IMR-90 (cell line): ENCODE results near the gene RAB36. TPM values are rescaled to one million over a fixed set of nuclear protein-coding genes. Genes with fewer than 3 reads are reported as not detected.

Source experiments
- ATAC-seq: fragments of 200-7000 bp; cut with Tn5 transposase; 2 replicates; pipeline ENCODE4 v1.9.1; 2020; ENCODE audit warnings: low read depth, mild to moderate bottlenecking, moderate library complexity
- BruUV-seq: library from RNA; stranded (reverse); fragments of 400-500 nt; replicated peaks from 2 replicates; lab custom pipeline; 2021; lab: Mats Ljungman, UMichigan
- CTCF ChIA-PET: fragments of 300-600 bp; formaldehyde crosslinking; extraction: SDS; loops from one replicate; lab custom pipeline; 2021; ENCODE audit warnings: antibody characterized with exemption; lab: Yijun Ruan, JAX
- POLR2A ChIA-PET: fragments of 300-600 bp; sonication (Branson Sonifier 250); formaldehyde crosslinking; loops from one replicate; lab custom pipeline; 2022; ENCODE audit warnings: antibody characterized with exemption; ENCODE audit not compliant: unreplicated experiment; lab: Charles Lee
- DNase-seq: peaks from one replicate; pipeline ENCODE4 v3.0.0; 2013
- H2AFZ ChIP-seq: replicated peaks from 2 replicates; pipeline ENCODE3; 2013; ENCODE audit warnings: low read length, mild to moderate bottlenecking; ENCODE audit not compliant: poor library complexity
- H2AK5ac ChIP-seq: 2 replicates; pipeline ENCODE4 v1.6.1; 2013; ENCODE audit warnings: low read depth, low read length, inconsistent platforms
- H2AK9ac ChIP-seq: replicated peaks from 2 replicates; pipeline ENCODE3; 2013; ENCODE audit warnings: mild to moderate bottlenecking, low read depth, low read length, moderate library complexity; ENCODE audit not compliant: poor library complexity
- H2BK120ac ChIP-seq: 2 replicates; pipeline ENCODE4 v1.6.1; 2013; ENCODE audit warnings: low read depth, low read length, inconsistent platforms
- H2BK15ac ChIP-seq: 3 replicates; pipeline ENCODE4 v1.6.1; 2013; ENCODE audit warnings: low read depth, low read length, inconsistent platforms
- H2BK20ac ChIP-seq: 2 replicates; pipeline ENCODE4 v1.6.1; 2013; ENCODE audit warnings: low read depth, mild to moderate bottlenecking, inconsistent platforms, low read length, moderate library complexity
- H2BK5ac ChIP-seq: 2 replicates; pipeline ENCODE4 v1.6.1; 2013; ENCODE audit warnings: mild to moderate bottlenecking, low read depth, low read length, inconsistent platforms; ENCODE audit not compliant: poor library complexity, severe bottlenecking
- H3K14ac ChIP-seq: replicated peaks from 2 replicates; pipeline ENCODE4 v1.6.1; 2013; ENCODE audit warnings: low read depth, low read length, inconsistent platforms
- H3K18ac ChIP-seq: 2 replicates; pipeline ENCODE4 v1.6.1; 2013; ENCODE audit warnings: low read depth, low read length, control low read depth
- H3K23ac ChIP-seq: 2 replicates; pipeline ENCODE4 v1.6.1; 2013; ENCODE audit warnings: low read depth, low read length, inconsistent platforms
- H3K27ac ChIP-seq: 2 replicates; pipeline ENCODE4 v1.5.1; 2013; ENCODE audit warnings: mild to moderate bottlenecking, control low read depth, low read length; ENCODE audit not compliant: insufficient read depth
- H3K27me3 ChIP-seq: 2 replicates; pipeline ENCODE4 v1.6.1; 2013; ENCODE audit warnings: low read length; ENCODE audit not compliant: control insufficient read depth, insufficient read depth
- H3K36me3 ChIP-seq: 2 replicates; pipeline ENCODE4 v1.6.1; 2013; ENCODE audit warnings: low read length, mixed read lengths; ENCODE audit not compliant: control insufficient read depth, insufficient read depth
- H3K4ac ChIP-seq: 2 replicates; pipeline ENCODE4 v1.6.1; 2013; ENCODE audit warnings: low read depth, low read length, inconsistent platforms
- H3K4me1 ChIP-seq: 2 replicates; pipeline ENCODE4 v1.6.1; 2013; ENCODE audit warnings: low read length, mixed read lengths; ENCODE audit not compliant: control insufficient read depth, insufficient read depth
- H3K4me2 ChIP-seq: 2 replicates; pipeline ENCODE4 v1.6.1; 2013; ENCODE audit warnings: low read depth, mild to moderate bottlenecking, control low read depth, low read length, moderate library complexity
- H3K4me3 ChIP-seq: 2 replicates; pipeline ENCODE4 v1.5.1; 2013; ENCODE audit warnings: low read depth, mild to moderate bottlenecking, control low read depth, low read length, moderate library complexity; ENCODE audit not compliant: insufficient read depth
- H3K56ac ChIP-seq: 2 replicates; pipeline ENCODE4 v1.6.1; 2013; ENCODE audit warnings: low read length, inconsistent platforms; ENCODE audit not compliant: insufficient read depth; ENCODE audit errors: extremely low read depth
- H3K79me1 ChIP-seq, 2 experiments: 2 replicates each; pipeline ENCODE4 v1.6.1; 2013; ENCODE audit warnings: low read length in 2 of 2, inconsistent platforms in 1 of 2, low read depth in 1 of 2
- H3K9ac ChIP-seq: 2 replicates; pipeline ENCODE4 v1.6.1; 2013; ENCODE audit warnings: low read depth, low read length, control low read depth
- H3K9me1 ChIP-seq: 2 replicates; pipeline ENCODE4 v1.6.1; 2013; ENCODE audit warnings: low read length, inconsistent platforms; ENCODE audit not compliant: insufficient read depth
- H3K9me3 ChIP-seq: 2 replicates; pipeline ENCODE4 v1.6.1; 2013; ENCODE audit warnings: low read length; ENCODE audit not compliant: control insufficient read depth, insufficient read depth
- H4K20me1 ChIP-seq: 2 replicates; pipeline ENCODE4 v1.6.1; 2013; ENCODE audit warnings: low read length, inconsistent platforms; ENCODE audit not compliant: insufficient read depth
- H4K5ac ChIP-seq: 2 replicates; pipeline ENCODE4 v1.6.1; 2013; ENCODE audit warnings: mild to moderate bottlenecking, low read depth, low read length, control low read depth
- H4K8ac ChIP-seq, 2 experiments: 2 replicates each; pipeline ENCODE4 v1.6.1; 2013; ENCODE audit warnings: low read depth in 2 of 2, low read length in 2 of 2, control low read depth in 1 of 2, inconsistent platforms in 1 of 2
- H4K91ac ChIP-seq: 2 replicates; pipeline ENCODE4 v1.6.1; 2013; ENCODE audit warnings: low read depth, low read length, inconsistent platforms; ENCODE audit not compliant: insufficient read depth
- CTCF ChIP-seq: conservative IDR thresholded peaks from 2 replicates; pipeline ENCODE4 v1.5.1; 2012; ENCODE audit warnings: mild to moderate bottlenecking, low read depth, low read length, improper control_type of control experiment
- MAFK ChIP-seq: IDR thresholded peaks from 2 replicates; pipeline ENCODE4 v1.6.1; 2012; ENCODE audit warnings: low read depth, low read length, improper control_type of control experiment
- MAZ ChIP-seq: IDR thresholded peaks from 2 replicates; pipeline ENCODE4 v1.6.1; 2012; ENCODE audit warnings: low read depth, mild to moderate bottlenecking, low read length, improper control_type of control experiment, moderate library complexity, borderline replicate concordance
- NFE2L2 ChIP-seq: fragments of 150-350 bp; IDR thresholded peaks from 2 replicates; pipeline ENCODE4 v1.6.1; 2016; ENCODE audit warnings: low read depth, mild to moderate bottlenecking, low read length
- WGBS, 2 experiments: methylation state at CpG; one replicate each; pipeline versions ENCODE4 v1.1.5 to v1.1.7; 2013; ENCODE audit warnings: missing lambda C conversion rate in 2 of 2; ENCODE audit not compliant: insufficient read length in 1 of 2; ENCODE audit errors: extremely low coverage in 2 of 2; 5-methylcytosine and 5-hydroxymethylcytosine counted together
- dilution Hi-C: fragments of 300-500 bp; cut with HindIII; formaldehyde crosslinking; loops from one replicate; pipeline ENCODE4 v1.14.3; 2018; ENCODE audit warnings: low sequenced_read_pairs; ENCODE audit not compliant: unreplicated experiment
- in situ Hi-C: fragments of 300-500 bp; cut with MboI; formaldehyde crosslinking; loops from 3 replicates; pipeline ENCODE4 v1.14.3; 2019; ENCODE audit warnings: low sequenced_read_pairs, inconsistent platforms, mixed read lengths
- intact Hi-C: fragments of 100-400 bp; cut with micrococcal nuclease; formaldehyde crosslinking; loops from 2 replicates; pipeline ENCODE4 v1.10.0; 2022
- polyA plus RNA-seq, 3 experiments: library from polyadenylated mRNA; depleted of rRNA; stranded (reverse); fragments of >200 nt; gene quantifications; 2 replicates each; pipeline ENCODE4 v1.2.3, GENCODE V29; 2012; ENCODE audit warnings: low replicate concordance in 1 of 3
- total RNA-seq: library from RNA; depleted of rRNA; stranded (reverse); fragments of >200 nt; gene quantifications from 2 replicates; pipeline ENCODE4 v1.2.3, GENCODE V29; 2012

The RAB36 gene
- total and polyA plus RNA-seq, 2 of the 4 experiments (the other 2 are of a cell fraction): 3.6 to 4.0 TPM

- no peak overlapping the region for H2BK120ac ChIP-seq
- peaks cover 41% of the 10 kb centered on the region for H4K20me1 ChIP-seq
- intact Hi-C loops: no loop called here
- CTCF ChIA-PET: no interaction called here
- H3K9me1 ChIP-seq: peaks cover 19% of the 10 kb centered on the region; the same call in 1 of the 2 replicates
- no peak overlapping the region for H2BK15ac ChIP-seq
- H4K91ac ChIP-seq: no peak overlapping the region
- H2AFZ ChIP-seq: no peak overlapping the region
- ATAC-seq (no peak), DNase-seq (no peak)
- no peak overlapping the region for H2AK9ac ChIP-seq
- POLR2A ChIA-PET: no interaction called here
- WGBS, 2 experiments: 94% methylated on average over 7 of the region's 8 CpGs; no CpG with 5 or more reads in 1 of the 2 experiments
- H2BK5ac ChIP-seq: no peak overlapping the region
- H3K4me1 ChIP-seq: peaks cover 10% of the 10 kb centered on the region
- H3K4me2 ChIP-seq: no peak overlapping the region
- H4K8ac ChIP-seq: no peak overlapping the region
- no TSS peak for BruUV-seq
- no peak overlapping the region for H3K27ac ChIP-seq
- in situ Hi-C loops: no loop called here
- no peak for TF ChIP-seq MAZ
- no peak for TF ChIP-seq MAFK
- TF ChIP-seq NFE2L2: no peak
- TF ChIP-seq CTCF: no peak
- H3K9ac ChIP-seq: no peak overlapping the region
- H3K79me1 ChIP-seq: peaks cover 23 to 71% of the 10 kb centered on the region in 2 experiments
- no peak overlapping the region for H3K18ac ChIP-seq
- no peaks in the 10 kb centered on the region for H3K27me3 ChIP-seq
- dilution Hi-C loops: no loop called here
- H3K14ac ChIP-seq: no peak overlapping the region
- H4K5ac ChIP-seq: no peak overlapping the region
- H3K23ac ChIP-seq: no peak overlapping the region
- no peak overlapping the region for H3K4me3 ChIP-seq
- H2AK5ac ChIP-seq: no peak overlapping the region
- H3K36me3 ChIP-seq: no peaks in the 10 kb centered on the region; the same call in 1 of the 2 replicates
- H3K9me3 ChIP-seq: no peaks in the 10 kb centered on the region
- no peak overlapping the region for H3K56ac ChIP-seq
- H2BK20ac ChIP-seq: no peak overlapping the region
- H3K4ac ChIP-seq: no peak overlapping the region
Measured at GRCh38 chr22:23197836-23198235, 52.6 kb downstream of the RAB36 start.
